Measurements from ENCODE around the gene LYL1.

Gene LYL1

GRCh38 chr19:13110099-13110610, 7.5 kb upstream of the LYL1 start:
- in situ Hi-C loops (cut with HindIII; ENCODE audit: low sequenced_read_pairs): no loop called here

GRCh38 chr19:13109361-13110098, 6.9 kb upstream of the LYL1 start:
- in situ Hi-C loops (cut with HindIII; ENCODE audit: low sequenced_read_pairs): no loop called here

GRCh38 chr19:13104848-13105711, 2.4 kb upstream of the LYL1 start:
- in situ Hi-C loops (cut with HindIII; ENCODE audit: low sequenced_read_pairs): no loop called here

GRCh38 chr19:13104360-13104847, 1.7 kb upstream of the LYL1 start:
- in situ Hi-C loops (cut with HindIII; ENCODE audit: low sequenced_read_pairs): no loop called here

- in situ Hi-C loops (cut with HindIII; ENCODE audit: low sequenced_read_pairs): no loop called here
These were observed 1.1 kb upstream of the LYL1 start for GRCh38 chr19:13103581-13104359.

- in situ Hi-C loops (cut with HindIII; ENCODE audit: low sequenced_read_pairs): no loop called here
These were observed 317 bp downstream of the LYL1 start for GRCh38 chr19:13102416-13102665.

- in situ Hi-C loops (cut with HindIII; ENCODE audit: low sequenced_read_pairs): no loop called here
These were observed 855 bp downstream of the LYL1 start for GRCh38 chr19:13101590-13102415.

- in situ Hi-C loops (cut with HindIII; ENCODE audit: low sequenced_read_pairs): no loop called here
These were observed 1.6 kb downstream of the LYL1 start for GRCh38 chr19:13100841-13101589.

GRCh38 chr19:13100031-13100588, 2.5 kb downstream of the LYL1 start:
- in situ Hi-C loops (cut with HindIII; ENCODE audit: low sequenced_read_pairs): no loop called here

- in situ Hi-C loops (cut with HindIII; ENCODE audit: low sequenced_read_pairs): no loop called here
These were observed 3.3 kb downstream of the LYL1 start for GRCh38 chr19:13099073-13099999.

GRCh38 chr19:13098277-13099072, 4.2 kb downstream of the LYL1 start:
- in situ Hi-C loops (cut with HindIII; ENCODE audit: low sequenced_read_pairs): no loop called here

GRCh38 chr19:13097463-13098258, 5.0 kb downstream of the LYL1 start:
- in situ Hi-C loops (cut with HindIII; ENCODE audit: low sequenced_read_pairs): no loop called here

- in situ Hi-C loops (cut with HindIII; ENCODE audit: low sequenced_read_pairs): no loop called here
These were observed 5.6 kb downstream of the LYL1 start for GRCh38 chr19:13097033-13097462.

- in situ Hi-C loops (cut with HindIII; ENCODE audit: low sequenced_read_pairs): no loop called here
These were observed 6.4 kb downstream of the LYL1 start for GRCh38 chr19:13095934-13096927.

- in situ Hi-C loops (cut with HindIII; ENCODE audit: low sequenced_read_pairs): no loop called here
These were observed 7.3 kb downstream of the LYL1 start for GRCh38 chr19:13095393-13095784.

All from endothelial cell of hepatic sinusoid (primary cell).